ENCODE results near the gene KLHL1.

DNA sequence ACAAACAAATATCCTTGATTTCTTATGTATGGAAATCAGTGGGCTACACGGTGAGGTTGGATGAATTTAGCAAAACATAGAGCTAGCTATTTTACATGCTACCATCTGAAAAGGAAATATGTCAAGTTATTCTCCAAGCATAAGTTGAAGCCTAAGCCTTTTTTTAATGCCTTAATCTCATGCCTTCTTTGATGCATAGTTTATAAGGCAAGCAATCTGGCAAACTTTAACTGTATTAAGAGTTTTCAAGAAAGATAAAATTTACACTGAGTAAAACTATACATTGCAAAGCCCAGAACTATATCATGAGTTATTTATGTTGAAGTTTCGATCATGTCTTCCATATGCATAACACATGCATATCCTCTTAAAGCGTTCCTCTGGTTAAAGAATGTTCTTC, 85.6 kb downstream of the KLHL1 start:
- TF ChIP-seq, protein P1, sequence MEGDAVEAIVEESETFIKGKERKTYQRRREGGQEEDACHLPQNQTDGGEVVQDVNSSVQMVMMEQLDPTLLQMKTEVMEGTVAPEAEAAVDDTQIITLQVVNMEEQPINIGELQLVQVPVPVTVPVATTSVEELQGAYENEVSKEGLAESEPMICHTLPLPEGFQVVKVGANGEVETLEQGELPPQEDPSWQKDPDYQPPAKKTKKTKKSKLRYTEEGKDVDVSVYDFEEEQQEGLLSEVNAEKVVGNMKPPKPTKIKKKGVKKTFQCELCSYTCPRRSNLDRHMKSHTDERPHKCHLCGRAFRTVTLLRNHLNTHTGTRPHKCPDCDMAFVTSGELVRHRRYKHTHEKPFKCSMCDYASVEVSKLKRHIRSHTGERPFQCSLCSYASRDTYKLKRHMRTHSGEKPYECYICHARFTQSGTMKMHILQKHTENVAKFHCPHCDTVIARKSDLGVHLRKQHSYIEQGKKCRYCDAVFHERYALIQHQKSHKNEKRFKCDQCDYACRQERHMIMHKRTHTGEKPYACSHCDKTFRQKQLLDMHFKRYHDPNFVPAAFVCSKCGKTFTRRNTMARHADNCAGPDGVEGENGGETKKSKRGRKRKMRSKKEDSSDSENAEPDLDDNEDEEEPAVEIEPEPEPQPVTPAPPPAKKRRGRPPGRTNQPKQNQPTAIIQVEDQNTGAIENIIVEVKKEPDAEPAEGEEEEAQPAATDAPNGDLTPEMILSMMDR (IDR thresholded peaks at IDR 0.05 in 4 of 5, conservative IDR thresholded peaks at IDR 0.05 in 1 of 5), result no peak
- no peak for TF ChIP-seq POLR2A (IDR thresholded peaks at IDR 0.05)
